HG03575 (cell line): ENCODE results near the gene ITGB6.
A peak's percentile ranks its signal among the peaks of the same experiment; 100 is the strongest.

Source experiments
- ATAC-seq: cut with Tn5 transposase; IDR thresholded peaks from one replicate; pipeline ENCODE4 v1.9.1; 2021; ENCODE audit not compliant: unreplicated experiment, insufficient number of reproducible peaks, low FRiP score; ENCODE audit errors: extremely low read depth

ITGB6 gene

DNA sequence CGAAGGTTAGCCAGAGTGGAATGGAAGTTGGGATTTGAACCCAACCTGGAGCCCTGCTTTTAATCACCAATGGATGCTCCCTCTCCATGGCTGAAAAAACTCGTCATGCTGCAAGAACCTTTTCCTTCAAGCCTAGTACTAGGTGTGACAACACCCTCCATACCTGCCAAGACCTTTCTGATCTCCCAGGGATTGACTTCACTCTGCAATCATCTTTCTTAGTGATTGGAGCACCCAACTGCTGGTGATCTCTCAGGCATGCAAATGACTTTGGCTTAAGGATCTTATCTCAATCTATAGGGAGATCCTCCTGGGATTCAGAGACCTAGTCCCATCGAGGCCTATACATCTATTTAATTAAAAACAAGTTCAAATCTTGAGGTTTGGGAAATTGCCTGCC, 23.5 kb upstream of the ITGB6 start:
- ATAC-seq: no peak

- ATAC-seq: no peak
Measured at GRCh38 chr2:160222546-160223283, 22.6 kb upstream of the ITGB6 start.

DNA sequence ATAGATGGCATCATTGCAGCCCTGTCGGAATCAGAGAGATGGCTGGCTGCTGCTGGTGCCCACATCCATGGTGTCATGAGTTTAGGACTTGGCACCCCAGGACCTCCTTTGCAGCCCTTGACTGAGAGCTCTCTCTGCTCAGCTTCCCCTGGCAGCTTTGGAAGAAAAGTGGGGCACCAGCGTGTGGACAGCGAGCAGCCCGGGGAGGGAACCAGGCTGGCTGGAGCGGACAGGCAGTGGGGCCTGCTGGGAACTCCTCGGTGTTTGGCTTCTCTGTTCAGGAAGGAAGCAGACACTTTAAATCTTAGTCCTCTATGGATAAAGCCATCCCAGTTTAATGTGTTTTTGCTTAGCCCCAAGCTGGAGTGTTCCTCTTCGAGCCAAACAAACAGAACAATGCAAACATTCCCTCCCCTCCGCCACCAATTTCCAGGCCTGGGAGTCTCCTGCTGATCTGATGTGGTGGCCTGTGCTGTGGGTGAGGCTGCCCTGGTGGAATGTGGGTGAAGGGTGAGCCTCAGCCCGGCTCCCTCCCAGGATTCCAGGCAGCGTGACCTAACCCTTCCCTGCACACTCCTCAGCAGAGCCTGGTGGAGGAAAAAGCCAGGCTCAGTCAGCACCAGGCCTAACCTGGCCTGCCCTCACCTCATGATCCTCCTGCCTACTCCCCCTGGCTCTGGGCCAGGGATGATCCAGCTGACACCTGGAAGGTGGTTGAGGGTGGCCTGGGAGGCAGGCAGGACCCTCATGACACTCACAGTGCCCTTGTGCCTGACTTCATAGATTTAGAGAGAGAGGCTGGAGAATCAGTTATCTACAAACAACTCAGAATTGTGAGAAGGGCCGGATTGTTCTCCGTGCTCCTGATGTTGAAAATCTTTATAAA, 21.6 kb upstream of the ITGB6 start:
- no peak for ATAC-seq

DNA sequence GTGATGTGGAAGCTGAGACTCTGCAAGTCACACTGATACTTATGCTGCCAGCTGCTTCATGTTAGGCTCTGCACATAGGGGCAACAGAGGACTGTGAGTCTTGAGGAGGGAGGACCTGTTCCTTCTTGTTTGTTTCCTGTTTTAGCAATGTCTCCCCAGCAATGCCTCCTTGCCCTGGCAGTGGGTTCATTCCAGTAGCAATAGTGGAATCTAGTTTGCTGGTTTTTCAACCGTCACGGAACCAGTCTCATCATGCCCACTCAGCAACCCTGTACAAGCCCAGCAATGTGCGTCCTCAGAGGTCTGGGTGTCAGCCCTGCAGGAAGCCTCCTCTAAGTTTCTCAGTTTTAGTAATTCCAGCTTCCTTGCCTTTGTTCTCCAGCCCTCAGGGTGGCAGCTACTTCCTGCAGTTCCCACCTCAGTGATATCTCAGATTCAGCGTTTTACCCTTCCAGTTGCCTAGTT, 20.5 kb upstream of the ITGB6 start:
- ATAC-seq: no peak

GRCh38 chr2:160220026-160220425, 20.0 kb upstream of the ITGB6 start:
- no peak for ATAC-seq

- no peak for ATAC-seq
Measured at GRCh38 chr2:160214461-160215445, 14.7 kb upstream of the ITGB6 start.

DNA sequence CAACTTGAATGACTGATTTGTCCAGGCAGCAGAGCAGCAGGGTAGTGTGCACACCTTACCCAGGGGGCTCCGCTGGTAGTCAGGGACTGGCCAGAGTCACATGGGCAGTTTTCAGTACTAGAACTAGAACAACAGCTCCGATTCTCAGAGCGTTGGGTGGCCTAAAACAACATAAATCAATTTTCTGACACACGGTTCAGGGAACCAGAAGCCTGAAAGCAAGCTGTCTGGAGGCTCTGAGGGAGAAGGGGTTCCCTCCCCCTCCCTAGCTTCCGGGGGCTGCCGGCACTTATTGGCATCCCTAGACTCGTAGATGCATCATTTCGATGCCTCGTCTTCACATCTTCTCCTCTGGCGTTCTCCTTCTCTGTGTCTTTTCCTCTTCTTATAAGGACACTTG, 13.4 kb upstream of the ITGB6 start:
- ATAC-seq: no peak

DNA sequence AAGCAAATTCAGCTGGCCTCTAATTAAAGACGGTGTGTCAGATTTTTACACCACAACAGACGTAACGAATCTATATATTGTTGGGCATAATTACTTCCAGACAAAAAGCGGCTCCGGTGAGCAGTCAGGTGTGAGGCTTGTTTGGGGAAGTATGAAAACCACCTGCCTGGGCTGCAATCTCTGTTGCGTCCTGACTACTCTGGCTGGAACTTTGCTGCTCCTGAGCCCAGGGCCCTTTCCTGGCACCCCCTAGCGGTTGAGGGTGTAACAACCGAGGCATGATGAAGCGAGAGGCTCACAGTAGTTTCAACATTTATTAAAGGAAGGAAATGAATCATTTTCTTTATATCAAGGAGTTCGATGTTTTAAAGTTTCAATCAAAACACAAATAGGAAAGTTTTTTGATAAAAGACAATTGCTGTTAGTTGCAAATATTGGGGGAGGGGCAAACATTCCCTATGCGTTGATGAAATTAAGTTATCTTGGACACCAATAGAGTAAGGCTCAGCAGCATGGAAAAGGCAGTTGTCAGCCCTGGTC, 10.6 kb upstream of the ITGB6 start:
- peak; percentile 84 for ATAC-seq

DNA sequence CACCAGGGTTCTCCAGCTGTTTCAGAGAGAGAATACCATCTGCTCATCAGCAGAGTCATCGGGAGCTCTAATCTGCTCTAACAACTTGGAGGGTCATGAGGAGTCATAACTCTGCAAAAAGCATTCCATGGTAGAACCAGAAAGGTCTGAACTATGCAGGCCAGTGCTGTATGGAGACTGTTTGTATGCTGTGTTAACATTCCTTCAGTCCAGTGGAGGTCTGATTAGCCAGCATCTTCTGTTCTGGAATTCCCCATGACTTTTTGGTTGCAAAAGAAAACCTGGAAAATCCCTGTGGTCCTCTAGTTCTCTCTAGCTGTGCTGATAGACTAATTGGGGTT, 9.4 kb upstream of the ITGB6 start:
- no peak for ATAC-seq

DNA sequence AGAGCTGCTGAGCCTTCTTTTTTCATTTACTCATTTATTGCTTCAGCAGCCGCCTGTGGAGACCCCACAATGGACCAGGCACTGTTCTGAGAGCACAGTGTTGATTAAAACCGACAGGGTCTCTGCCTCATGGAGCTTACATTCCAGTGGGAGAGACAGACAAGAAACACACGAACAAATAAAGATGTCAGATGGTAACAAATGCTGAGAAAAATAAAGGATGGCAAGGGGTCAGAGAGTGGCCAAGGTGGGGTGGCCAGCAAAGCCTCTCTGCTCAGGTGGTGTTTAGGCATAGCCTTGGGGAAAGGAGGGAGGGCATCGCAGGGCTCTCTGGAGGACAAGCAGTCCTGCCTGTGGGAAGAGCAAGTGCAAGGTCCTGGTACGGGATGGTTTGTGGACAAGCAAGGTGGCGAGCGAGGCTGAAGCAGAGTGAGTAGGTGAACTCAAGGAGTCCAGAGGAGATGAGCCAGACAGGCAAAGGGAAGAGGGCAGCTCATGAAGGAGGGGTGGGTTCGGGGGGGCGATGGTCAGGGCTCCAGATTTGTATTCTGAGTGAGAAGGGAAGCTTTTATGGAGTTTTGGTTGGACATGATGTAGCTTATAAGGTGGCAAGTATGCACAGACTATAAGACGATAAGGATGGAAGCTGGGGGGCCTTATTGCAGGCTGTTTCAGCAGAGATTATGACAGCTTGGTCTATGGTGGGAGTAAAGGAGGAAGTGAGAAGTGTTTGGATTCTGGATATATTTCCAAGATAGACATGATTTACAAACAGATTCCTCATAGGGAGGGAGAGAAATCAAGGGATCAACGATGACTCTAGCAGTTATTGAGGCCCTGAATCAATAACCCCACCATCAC, 8.8 kb upstream of the ITGB6 start:
- no peak for ATAC-seq

DNA sequence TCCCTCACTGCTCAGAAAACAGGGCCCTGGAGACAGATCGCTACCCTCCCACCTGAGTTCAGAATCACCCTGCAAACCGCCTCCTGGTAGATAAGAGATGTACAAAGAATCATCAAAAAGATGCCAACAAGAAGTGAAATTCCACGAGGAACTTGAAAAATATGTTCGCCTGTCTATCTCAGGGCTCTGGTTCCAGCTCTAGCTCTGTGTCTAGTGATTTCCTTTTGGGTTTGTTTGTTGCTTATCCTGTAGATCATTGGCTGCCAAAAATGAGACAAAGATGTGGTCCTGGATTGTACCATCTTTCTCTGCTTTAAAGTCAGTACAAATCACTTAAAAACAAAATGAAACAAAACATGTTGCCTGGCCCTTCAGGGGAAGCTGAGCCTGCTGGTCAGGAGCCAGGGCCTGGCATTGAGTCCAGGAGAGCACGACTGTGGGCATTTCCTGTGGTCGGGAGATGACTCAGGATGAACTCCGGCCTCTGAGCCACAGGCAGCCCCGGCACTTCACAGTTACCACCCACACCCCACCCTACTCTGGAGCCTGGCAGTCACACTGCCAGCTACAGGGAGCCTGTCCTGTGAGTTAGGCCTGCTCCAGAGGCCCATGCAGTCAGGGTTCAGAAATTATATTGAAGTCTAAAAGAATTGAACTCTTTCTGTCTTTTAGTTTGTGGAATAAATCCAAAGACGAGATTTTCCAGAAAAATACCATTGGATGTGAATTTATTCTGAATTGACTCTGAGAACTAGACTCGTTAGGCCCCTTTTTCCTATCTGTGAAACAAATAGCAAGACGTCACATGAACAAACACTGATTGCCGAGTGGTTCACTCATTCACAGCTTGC, 8.0 kb upstream of the ITGB6 start:
- no peak for ATAC-seq

DNA sequence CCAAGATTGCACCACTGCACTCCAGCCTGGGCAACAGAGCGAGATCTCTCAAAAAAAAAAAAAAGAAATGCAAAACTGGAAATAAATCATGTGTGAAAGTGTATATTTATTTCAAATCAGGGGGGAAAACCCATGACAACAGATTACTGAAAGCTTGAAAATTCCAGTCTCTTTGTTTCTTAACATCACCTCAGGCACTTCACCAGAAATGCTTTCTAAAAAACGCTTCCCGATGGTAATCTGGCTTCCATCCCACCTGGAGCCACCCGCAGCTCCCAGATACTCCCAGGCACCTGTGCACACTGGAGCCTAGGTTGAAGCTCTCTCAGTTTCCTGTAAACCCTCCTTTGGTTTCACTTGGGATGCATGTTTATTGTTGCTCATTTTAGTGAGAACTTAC, 7.2 kb upstream of the ITGB6 start:
- ATAC-seq: no peak

DNA sequence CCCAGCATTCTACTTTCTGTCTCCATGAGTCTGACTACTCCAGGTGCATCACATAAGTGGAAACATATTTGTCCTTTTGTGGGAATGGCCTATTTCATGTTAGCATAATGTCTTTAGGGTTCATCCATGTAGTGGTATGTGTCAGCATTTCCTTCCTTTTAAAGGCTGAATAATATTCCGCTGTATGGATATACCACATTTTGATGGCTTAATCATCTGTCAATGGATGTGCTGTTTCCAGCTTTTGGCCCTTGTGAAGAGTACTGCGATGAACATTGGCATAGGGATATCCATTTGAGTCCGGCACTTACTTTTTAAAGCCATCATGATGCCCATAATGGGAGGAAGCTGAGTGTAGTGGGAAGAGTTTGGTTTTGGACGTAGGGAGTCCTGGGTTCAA, 6.4 kb upstream of the ITGB6 start:
- no peak for ATAC-seq

- ATAC-seq: no peak
Measured at GRCh38 chr2:160205505-160205904, 5.4 kb upstream of the ITGB6 start.

DNA sequence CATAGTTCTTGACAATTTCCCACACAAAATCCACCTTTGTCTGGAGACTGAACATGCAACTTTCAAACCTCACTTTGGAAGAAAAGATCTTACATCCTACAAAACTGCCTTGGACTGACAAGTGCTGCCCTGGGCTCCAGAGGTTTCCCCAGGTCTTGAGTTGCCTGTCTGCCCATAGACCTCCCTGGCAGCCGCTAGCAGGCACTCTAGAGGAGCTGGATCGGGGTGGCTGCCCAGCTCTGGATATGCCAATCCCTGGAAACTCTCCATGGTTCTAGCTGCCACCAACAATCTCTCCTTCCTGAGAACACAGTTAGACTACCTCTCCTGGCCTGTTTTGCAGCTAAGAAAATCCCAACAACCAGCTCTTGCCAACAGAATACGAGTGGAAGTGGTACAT, 3.4 kb upstream of the ITGB6 start:
- no peak for ATAC-seq

DNA sequence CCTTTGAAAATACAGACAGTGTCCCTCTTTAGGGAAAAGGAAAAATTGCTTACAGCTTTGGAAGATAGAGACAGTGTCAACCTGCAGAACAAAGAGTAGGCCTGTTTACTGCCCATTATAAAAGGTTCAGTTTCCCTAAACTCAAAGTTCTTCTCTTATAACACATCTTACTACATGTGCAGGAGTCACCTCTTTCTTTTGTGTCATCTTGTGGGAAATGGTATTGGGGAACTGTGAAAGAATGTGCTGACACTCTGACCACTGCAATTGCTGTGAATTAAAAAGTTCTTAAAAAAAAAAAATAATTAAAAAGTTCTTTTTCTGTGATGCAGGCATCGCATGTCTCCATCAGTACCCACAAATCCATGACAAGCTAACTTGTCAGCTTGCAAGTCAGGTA, 2.9 kb upstream of the ITGB6 start:
- ATAC-seq: no peak

DNA sequence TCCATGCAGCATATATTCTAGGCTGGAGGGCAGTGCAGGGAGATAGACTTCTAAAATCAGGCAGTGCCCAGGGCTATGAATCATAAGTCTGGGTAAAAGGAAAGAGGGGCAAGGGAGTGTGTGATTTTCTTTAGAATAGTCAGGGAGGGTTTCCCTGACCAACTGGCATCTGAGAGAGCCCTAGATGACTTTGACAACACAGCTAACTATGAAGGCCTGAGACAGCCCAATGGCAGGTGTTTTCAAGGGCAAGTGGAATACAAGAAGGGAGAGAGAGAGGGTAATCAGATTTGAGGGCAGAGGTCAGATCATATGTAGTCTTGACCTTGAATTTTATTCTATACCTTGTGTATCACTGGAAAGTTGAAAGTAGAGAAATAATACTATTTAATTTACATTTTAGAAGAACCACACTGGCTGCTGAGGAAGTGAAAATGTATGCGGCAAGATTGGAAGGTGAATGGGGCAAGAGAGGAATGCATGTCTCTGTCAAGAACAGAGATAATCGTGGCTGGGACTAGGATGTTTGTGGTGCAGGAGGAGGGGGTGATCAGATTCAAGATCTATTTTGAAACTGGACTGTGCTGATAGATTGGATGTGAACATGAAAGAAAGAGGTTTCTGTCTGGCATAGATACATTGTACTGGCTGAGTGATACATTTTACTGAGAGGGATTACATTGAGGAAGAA, 1.9 kb upstream of the ITGB6 start:
- no peak for ATAC-seq
